ENCODE measurements around the gene NCOA6.
"Not testable (repeated sequence)": the region's sequence is repeated elsewhere in the genome, so short reads cannot be mapped to it uniquely, and the experiment has no call there.

Gene NCOA6

DNA sequence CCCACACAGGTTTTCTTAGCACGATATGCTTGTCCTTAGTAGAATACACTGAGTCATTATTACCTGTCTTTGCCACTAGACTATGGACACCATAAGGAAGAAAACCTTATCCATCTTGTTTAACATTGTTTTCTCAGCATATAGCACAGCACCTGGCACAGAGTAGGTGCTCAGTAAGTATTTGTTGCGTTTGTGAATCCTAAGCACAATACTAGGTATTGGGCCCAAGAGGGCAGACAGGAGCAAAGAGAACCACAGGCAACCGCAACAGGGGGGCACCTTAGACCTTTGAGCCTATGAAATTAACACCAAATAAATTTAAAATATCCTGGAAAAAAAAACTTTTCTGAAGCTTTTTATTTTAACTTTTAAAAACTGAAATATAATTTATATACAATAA lies 3.7 kb upstream of the NCOA6 start:
- no peak for DNase-seq (ENCODE audit: low spot score)

DNA sequence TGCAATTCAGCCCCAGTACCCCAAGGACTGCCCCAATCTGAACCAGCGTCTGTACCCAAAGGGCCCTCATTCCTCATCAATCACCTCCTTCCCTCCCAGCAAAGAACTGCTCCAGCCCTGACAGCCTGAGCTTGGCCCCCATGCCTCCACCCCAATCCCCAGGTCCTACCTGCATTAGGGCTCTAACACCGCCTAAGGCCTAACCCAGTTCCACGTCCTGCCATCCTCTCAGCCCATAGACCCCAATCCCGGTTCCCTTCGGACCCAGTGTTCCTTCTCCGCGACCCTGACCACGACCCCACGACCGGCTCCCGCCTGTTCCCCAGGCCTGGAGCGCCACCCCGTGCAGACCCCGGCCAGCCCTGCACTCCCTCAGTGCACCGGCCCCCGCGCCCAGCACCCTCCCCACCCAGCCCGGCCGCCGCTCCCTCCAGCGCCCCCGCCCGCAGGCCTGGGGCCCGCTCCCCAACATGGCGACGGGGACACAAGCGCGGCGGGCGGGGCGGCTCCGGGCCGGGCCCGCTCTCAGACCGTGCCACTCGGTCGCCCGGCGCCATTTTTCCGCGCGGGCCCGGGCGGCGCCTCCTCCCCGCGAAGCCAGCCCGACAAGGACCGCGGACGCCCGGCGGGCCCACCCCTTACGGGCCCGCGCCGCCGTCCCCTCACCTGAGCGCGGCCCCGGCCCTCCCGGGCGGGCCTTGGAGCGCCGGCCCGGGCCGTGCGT lies 483 bp downstream of the NCOA6 start:
- DNase-seq (ENCODE audit: low spot score): peak; percentile 69

DNA sequence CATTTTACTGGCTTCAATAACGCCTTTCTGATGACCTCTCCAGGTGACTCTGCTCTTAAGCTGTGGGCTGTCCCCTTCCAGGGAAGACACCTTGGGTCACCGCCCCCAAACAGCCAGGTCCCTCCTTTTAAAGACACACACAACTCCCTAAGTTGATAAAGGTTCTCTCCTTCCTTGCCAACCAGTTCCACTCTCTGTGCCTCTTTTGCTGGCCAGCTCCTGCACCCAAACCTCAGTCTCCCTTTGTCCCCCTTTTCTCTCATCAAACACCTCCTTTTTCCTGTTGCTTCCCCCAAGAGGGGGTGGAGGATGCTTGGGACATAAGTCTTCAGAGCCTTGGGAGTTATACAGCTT lies 1.0 kb downstream of the NCOA6 start:
- peak; percentile 88 for DNase-seq (ENCODE audit: low spot score)

DNA sequence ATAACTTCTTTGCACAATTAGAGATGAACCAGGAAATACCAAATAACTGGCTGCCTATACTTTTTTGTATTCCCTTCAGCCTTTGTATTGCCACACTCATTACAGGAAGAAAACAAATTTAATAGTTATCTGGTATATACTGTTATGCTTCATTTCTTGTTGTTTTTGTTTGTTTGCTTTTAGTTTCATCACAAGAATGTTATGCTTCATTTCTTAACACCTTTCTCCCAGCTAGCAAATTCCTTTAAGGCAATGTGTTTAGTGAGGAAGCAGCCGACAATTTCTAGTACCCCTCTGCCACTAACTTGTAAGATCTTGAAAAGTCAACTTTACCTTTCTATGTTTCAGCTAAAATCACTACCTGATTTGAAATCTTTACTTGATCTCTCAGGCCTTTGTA lies 1.4 kb downstream of the NCOA6 start:
- DNase-seq (ENCODE audit: low spot score): no peak

DNA sequence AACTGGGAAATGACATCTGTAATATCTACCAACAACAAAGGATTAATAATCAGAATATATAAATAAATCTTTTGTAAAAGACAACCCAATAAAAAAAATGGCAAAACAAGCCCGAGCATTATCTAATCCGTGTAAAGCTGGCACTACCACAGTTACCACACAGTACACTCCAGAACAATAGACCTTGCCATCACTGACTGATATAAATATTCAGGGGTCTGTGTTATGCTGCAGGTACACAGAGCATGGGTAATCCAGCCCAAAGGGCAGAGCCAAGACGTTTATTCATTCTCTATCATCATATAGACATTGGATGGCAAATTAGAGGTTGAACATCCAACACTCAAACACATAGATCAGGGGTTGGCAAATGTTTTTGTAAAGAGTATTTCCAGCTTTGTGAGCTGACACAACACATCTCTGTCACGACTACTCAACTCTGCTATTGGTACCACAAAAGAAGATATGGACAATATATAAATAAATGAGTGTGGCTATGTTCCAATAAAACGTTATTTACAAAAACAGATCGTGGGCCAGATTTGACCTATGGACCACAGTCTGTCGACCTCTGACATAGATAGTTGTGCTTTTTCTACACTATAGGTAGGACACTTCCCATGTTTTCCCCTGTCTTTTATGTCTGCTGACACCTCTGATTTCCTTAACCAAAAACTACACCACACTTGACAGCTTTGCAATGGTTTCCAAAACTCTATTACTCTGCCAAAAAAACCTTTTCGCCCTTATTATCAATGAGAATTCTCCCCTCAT lies 4.5 kb downstream of the NCOA6 start:
- no peak for DNase-seq (ENCODE audit: low spot score)

DNA sequence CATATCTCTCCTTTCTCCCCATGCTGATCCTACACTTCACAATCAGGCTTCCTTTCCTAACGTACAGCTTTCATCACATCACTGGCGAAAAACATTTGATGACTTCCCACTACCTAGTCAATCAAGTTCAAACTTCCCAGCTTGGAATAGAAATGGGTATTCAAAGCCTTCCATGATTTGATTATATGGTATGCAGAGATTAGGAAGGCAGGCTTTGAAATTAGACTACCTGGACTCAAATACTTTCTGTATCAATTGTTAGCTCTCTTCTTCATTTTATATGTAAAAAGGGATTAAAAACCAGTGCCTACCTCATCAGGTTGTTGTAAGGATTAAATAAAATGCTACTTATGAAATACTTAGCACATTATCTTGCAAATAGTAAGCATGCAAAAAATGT lies 7.7 kb downstream of the NCOA6 start:
- no peak for DNase-seq (ENCODE audit: low spot score)

DNA sequence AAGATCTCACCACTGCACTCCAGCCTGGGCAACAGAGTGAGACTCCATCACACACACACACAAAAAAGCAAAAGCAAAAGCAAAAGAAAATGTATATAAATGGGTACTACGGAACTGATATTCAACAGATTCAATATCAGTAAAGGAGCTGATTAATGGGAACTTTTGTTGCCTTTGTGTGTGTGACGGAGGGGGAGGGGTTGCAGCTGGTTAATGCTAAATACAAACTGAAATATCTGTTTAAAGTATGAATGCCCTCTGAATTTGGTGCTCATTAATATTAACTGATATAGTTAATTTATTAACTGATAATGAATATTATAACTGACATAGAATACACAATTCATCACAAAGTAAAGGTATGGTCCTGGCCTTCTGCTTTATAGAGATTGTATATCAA lies 8.4 kb downstream of the NCOA6 start:
- no peak for DNase-seq (ENCODE audit: low spot score)

DNA sequence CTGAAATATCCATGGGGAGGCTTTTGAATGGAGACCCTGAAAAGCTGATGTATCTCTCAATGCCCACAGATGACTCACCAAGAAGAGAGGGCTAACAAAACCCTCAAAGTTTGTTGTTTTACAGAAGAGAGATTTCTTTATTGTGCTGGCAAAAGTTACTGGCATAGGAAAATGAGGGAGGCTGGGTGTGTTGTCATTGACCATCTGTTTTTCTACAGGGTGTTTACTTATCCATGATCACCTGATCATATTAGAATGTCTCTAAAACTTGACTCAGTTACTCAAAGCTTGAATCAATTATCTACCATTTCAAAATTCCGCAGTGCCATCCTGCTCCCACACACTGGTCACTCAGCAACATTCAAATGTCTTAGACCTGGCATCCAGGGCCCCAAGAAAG lies 9.8 kb downstream of the NCOA6 start:
- DNase-seq (ENCODE audit: low spot score): no peak

DNA sequence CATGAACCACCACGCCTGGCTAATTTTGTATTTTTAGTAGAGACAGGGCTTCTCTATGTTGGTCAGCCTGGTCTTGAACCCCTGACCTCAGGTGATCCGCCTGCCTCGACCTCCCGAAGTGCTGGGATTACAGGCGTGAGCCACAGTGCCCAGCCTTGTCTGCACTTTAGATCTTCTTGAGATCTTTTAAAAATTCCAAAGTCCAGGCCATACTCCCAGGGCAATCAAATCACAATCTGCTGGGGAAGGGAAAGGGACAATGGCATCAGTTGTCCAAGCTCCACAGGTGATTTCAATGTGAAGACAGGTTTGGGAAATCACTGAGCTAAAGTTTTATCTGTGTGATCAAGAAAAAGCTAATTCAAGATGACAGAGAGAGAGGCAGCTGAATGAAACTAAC lies 16.9 kb downstream of the NCOA6 start:
- no peak for DNase-seq (ENCODE audit: low spot score)

DNA sequence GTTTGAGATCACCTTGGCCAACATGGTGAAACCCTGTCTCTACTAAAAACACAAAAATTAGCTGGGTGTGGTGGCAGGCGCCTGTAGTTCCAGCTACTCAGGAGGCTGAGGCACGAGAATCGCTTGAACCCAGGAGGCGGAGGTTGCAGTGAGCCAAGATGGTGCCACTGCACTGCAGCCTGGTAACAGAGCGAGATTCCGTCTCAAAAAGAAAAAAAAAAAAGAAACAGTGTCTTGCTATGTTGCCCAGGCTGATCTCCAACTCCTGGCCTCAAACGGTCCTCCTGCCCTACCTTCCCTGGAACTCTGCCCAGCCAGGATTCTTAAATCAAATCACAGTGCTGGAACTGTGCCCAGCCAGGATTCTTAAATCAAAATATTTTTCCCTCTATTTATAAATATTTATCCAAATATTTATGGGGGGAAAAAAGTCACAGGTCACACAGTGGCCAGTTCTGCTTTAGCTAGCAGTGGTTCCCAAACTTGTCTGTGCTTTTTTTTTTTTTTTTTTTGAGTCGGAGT lies 17.4 kb downstream of the NCOA6 start:
- not testable (repeated sequence) for DNase-seq (ENCODE audit: low spot score)

DNA sequence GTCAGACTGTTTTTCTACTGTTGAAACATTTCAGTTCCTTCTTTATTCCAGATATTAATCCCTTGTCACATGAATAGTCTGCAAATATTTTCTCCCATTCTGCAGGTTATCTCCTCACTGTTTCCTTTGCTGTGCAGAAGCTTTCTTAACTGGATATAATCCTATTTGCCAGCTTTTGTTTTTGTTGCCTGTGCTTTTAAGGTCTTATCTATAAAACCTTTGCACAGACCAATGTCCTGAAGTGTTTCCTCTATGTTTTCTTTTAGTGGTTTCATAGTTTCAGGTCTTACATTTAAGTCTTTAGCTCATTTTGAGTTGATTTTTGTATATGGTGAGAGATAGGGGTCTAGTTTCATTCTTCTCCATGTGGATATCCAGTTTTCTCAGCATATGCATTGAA lies 19.2 kb downstream of the NCOA6 start:
- DNase-seq (ENCODE audit: low spot score): no peak

DNA sequence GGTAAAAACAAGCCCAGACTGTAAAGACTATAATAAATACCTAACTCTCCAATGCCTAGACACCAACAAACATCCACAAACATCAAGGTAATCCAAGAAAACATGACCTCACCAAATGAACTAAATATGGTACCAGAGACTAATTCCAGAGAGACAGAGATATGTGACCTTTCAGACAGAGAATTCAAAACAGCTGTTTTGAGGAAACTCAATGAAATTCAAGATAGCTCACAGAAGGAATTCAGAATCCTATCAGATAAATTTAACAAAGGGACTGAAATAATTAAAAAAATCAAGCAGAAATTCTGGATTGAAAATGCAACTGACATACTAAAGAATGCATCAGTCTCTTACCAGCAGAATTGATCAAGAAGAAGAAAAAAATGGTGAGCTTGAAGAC lies 26.6 kb downstream of the NCOA6 start:
- DNase-seq (ENCODE audit: low spot score): no peak

DNA sequence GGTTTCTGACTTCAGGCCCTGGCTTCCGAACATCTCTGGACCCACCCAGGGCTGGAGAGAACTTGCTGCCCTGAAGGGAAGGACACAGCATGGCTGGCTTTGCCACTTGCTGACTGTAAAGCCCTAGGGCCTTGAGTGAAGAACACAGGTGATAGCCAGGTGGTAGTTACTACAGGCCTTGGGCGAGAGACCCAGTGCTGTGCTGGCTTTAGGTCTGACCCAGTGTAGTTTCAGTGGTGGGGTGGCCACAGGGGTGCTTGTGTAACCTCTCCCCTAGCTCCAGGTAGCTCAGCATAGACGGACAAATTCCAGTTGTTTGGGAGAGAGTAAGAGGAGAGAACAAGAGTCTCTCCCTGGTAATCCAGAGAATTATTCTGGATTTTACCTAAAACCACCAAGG lies 27.1 kb downstream of the NCOA6 start:
- DNase-seq (ENCODE audit: low spot score): no peak

DNA sequence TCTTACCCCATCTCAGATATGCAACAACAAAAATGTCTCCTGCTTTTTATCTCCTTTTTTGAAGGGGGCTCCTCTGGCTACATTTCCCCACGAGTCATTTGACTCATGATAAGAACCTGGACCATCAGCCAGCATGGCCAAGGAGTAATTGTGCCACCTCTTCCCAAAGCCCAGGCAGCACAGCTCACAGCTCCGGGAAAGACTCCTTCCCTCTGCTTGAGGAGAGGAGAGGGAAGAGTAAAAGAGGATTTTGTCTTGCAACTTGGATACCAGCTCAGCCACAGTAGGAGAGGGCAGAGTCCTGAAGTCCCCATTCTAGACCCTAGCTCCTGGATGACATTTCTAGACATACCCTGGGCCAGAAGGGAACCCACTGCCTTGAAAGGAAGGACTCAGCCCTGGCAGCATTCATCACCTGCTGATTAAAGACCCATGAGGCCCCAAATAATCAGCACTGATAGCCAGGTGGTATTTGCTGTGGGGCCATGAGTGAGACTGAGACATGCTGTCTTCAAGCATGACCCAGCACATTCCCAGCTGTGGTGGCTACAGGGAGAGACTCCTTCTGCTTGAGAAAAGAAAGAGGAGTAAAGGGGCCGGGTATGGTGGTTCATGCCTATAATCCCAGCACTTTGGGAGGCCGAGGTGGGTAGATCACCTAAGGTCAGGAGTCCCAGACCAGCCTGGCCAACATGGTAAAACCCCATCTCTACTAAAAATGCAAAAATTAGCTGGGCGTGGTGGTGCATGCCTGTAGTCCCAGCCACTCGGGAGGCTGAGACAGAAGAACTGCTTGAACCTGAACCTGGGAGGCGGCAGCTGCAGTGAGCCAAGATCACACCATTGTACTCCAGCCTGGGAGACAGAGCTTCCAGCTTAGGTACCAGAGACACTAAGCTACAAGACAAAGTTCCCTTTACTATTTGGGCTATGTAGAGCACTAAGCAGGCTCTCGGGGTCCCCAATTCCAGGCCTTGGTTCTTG lies 28.1 kb downstream of the NCOA6 start:
- no peak for DNase-seq (ENCODE audit: low spot score)

DNA sequence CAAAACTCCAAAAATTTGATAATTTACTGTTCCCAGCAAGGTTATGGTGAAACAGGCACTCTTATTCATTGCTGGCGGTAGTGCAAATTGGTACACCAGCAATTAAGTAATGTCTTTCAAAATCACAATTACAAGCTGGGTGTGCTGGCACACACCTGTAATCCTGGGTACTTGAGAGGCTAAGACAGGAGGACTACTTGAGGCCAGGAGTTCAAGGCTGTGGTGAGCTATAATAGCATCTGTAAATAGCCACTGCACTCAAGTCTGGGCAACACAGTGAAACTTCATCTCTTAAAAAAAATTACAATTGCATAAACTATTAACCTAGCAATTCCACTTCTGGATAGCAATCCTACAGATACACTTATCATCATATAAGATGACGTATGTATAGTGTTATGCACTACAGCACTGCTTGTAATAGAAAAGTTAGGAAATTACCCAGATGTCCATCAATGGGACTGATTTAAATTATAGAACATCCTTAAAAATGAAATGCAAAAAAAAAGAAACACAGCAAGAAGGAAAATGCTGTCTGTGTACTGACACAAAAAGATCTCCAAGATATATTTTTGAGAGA lies 31.4 kb downstream of the NCOA6 start:
- no peak for DNase-seq (ENCODE audit: low spot score)

DNA sequence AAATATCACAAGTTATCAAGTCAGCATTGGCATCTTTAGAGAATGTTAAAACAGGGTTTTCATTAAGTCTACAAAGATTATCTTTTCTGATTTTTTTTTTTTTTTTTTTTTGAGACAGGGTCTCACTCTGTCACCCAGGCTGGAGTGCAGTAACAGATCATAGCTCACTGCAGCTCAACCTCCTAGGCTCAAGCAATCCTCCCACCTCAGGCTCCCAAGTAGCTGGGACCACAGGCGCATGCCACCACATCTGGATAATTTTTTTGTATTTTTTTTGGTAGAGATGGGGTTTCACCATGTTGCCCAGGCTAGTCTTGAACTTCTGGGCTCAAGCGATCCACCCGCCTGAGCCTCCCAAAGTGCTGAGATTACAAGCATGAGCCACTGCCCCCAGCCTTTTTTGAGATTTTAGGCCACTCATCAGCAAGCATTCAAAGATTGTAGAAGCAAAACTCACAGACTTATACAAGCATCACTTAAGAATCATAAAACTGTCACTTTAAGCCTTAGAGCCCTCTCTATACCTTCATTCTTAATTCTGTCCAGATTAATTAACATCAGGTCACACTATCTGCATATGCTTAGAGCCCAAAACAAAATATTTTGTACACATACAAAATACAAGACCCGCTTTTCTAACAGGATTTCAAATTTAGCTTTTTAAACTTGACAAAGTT lies 32.6 kb downstream of the NCOA6 start:
- DNase-seq (ENCODE audit: low spot score): no peak

DNA sequence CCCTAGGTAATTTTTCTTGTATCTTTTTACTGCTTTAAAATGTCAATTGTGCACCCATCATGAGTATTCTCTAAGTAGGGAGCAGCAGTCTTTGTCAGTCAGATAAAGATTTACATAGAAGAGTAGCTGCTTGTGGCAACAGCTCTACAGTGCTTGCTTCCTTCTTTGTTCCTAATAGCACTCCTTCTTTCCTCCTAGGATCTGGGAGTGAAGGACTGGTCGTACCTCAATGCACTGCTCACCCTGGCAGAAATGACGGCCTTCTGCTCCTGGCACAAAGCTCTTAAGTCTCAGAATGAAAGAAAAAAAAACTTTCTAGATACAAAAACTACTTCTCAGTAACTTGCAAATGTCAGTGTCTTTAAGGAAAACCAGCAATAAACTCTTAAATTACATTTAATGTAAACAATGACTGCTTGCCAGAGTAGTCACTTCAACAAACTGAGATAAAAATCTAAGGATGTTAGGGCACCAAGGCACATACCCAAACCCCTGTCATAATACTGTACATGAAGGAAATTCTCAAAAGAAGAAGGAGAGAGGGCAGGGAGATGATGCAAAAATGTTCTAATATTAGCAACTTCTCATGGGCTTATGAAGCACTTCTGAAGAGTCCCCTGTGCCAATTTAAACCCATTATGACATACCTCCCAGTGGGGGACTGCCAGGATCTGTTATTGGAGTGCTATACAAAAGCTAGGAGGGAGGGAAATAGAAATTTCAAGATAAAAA lies 34.0 kb downstream of the NCOA6 start:
- DNase-seq (ENCODE audit: low spot score): no peak

DNA sequence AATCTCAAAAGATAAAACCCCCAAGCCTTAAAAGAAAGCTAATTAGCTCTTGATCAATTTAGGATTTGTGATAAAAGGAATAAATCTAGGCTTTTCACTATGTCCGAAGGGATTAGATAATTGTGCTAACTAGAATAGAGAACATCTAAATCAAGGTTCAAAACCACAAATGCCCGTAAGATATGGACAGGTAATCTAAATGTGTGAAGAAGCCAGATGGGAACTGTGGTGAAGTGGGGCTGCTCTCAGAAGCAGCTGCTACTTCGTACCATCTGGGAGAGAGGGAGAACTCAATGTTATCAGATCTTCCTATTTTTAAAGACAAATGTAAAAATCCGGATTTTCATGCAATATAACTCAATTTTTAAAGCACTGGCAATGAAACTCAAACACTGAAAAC lies 44.2 kb downstream of the NCOA6 start:
- no peak for DNase-seq (ENCODE audit: low spot score)

DNA sequence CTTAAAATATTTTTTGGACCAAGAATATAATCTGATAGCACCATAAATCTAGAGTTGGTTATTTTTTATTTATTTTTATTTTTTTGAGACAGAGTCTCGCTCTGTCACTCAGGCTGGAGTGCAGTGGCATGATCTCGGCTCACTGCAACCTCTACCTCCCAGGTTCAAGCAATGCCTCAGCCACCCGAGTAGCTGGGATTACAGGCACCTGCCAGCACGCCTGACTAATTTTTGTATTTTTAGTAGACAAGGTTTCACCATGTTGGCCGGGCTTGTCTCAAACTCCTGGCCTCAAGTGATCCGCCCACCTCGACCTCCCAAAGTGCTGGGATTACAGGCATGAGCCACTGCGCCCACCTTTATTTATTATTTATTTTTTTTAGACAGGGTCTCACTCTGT lies 45.2 kb downstream of the NCOA6 start:
- not testable (repeated sequence) for DNase-seq (ENCODE audit: low spot score)

DNA sequence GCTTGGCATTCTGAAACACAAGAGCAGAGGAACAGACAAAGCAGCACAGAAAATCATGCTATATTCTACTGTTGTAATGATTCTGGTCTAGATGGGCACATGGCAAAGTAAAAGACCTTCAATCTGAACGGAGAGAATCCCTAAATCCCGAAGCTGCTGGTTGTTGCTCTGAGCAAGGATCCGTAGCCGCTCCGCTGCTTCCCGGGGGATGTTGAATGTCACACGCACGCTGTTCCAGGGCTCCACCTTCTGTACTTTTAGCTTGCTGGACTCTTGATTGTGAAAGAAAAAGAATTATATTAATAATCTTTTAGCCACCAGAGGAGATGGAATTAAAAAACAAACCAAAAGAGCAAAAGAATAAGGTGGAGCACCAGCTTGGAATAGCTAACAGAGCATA lies 49.3 kb downstream of the NCOA6 start:
- no peak for DNase-seq (ENCODE audit: low spot score)

DNA sequence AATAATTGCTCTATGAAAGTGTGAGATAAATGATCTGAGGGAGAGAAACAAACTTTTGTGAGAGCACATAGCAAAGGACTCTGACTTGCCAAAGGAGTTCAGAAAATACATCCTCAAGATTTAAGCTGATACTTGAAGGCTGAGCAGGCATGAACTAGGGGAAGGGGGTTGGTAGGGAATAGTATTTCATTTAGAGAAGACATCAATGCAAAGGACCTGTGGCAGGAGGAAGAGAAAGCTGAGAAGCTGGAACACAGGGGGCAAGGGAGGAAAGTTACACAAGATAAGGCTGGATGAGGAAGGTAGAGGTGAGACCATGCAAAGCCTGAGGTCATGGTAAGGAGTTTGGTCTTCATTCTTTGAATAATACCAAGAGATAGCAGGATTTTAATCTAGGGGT lies 50.6 kb downstream of the NCOA6 start:
- no peak for DNase-seq (ENCODE audit: low spot score)

All from hematopoietic multipotent progenitor cell treated with erythropoietin and hydrocortisone succinate and interleukin-3 and kit ligand, for 15 days (in vitro differentiated cells).